Bronchial epithelial cell (primary cell): ENCODE measurements around the gene MBNL2. TPM values are rescaled to one million over a fixed set of nuclear protein-coding genes. Genes with fewer than 3 reads are reported as not detected.

Experiments
- DNase-seq: peaks from one replicate; pipeline ENCODE4 v3.0.0-alpha.2; 2010; ENCODE audit warnings: low read depth
- FAIRE-seq: peaks from 2 replicates; lab custom pipeline; 2011; peaks lifted over from hg19 to GRCh38; lab: Jason Lieb, UNC
- H3K27me3 ChIP-seq: 2 replicates; pipeline ENCODE4 v1.5.1; 2011; ENCODE audit warnings: low read length; ENCODE audit not compliant: control insufficient read depth, insufficient read depth
- H3K36me3 ChIP-seq: 2 replicates; pipeline ENCODE4 v1.5.1; 2011; ENCODE audit warnings: low read length; ENCODE audit not compliant: control insufficient read depth, insufficient read depth
- H3K4me3 ChIP-seq: 2 replicates; pipeline ENCODE4 v1.5.1; 2011; ENCODE audit warnings: mild to moderate bottlenecking, low read depth, low read length, control low read depth
- total RNA-seq: library from RNA; depleted of rRNA; stranded (reverse); fragments of >200 nt; gene quantifications from 2 replicates; pipeline ENCODE4 v1.2.1, GENCODE V29; 2014
- TF ChIP-seq, protein P1 (sequence below): IDR thresholded peaks from 2 replicates; pipeline ENCODE4 v1.5.1; 2011; ENCODE audit warnings: mild to moderate bottlenecking, moderate library complexity, low read length, control low read depth, inconsistent platforms; ENCODE audit not compliant: insufficient read depth, severe bottlenecking

MBNL2 gene
- total RNA-seq, 1 donor from 2014 or later: 12.4 TPM

DNA sequence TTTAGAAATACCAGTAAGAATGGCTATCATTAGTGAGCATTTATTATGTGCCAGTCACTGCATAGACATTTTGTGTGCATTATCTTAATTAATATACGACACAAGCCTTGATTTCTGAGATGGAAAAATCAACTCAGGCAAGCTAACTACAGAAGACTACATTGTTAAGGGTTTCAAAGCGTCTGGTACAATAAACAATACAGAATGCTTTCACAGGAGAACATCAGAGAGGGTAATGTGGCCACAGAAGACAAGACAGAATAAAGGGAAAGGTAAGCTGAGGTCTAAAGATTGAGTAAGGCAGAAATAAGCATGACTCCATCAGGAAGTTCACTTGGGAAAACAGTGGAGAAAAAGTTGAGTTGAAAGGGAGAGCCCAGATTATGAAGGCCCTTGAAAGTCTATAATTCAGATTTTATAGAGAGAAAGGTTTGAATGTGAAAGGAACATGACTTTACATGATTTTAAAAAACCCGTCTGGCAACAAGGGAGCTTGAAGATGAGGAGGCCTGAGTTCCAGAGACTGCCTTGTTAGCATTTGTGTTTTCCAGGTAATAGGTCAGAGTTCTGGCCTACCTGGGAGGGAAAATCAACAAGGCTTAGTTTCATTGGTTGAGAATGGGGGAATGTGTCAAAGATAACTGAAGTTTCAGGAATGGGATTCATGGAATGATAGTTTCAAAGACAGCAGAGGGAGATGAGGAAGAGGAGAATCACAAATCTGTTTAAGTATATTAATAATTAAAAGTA, 1.8 kb upstream of the MBNL2 start:
- Histone ChIP-seq H3K27me3 (no peaks in the 10 kb centered on the region), H3K4me3 (no peak overlapping the region), H3K36me3 (no peaks in the 10 kb centered on the region)
- FAIRE-seq (no peak), DNase-seq (peak; percentile 38)
- TF ChIP-seq, protein P1, sequence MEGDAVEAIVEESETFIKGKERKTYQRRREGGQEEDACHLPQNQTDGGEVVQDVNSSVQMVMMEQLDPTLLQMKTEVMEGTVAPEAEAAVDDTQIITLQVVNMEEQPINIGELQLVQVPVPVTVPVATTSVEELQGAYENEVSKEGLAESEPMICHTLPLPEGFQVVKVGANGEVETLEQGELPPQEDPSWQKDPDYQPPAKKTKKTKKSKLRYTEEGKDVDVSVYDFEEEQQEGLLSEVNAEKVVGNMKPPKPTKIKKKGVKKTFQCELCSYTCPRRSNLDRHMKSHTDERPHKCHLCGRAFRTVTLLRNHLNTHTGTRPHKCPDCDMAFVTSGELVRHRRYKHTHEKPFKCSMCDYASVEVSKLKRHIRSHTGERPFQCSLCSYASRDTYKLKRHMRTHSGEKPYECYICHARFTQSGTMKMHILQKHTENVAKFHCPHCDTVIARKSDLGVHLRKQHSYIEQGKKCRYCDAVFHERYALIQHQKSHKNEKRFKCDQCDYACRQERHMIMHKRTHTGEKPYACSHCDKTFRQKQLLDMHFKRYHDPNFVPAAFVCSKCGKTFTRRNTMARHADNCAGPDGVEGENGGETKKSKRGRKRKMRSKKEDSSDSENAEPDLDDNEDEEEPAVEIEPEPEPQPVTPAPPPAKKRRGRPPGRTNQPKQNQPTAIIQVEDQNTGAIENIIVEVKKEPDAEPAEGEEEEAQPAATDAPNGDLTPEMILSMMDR: no peak

DNA sequence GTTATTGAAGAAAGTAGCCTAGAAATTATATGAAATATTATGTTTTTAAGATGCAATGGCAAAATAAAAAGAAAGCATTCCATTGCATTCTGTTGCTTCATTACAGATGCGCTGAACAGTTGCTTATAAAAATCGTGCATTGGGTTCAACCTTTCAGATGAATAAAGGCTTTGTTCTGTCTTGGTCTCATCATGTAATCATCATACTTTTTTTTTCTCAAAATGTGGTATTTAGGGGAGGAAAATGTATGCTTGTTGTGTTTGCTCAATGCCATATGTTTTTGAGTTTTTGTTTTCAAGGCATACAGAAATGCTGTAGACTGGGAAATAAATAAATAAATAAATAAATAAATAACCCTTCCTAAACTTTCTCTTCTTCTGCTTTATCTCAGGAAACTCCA, 1.1 kb upstream of the MBNL2 start:
- Histone ChIP-seq H3K36me3 (no peaks in the 10 kb centered on the region), H3K27me3 (no peaks in the 10 kb centered on the region), H3K4me3 (no peak overlapping the region)
- FAIRE-seq: no peak
- DNase-seq: no peak
- TF ChIP-seq, protein P1: no peak

DNA sequence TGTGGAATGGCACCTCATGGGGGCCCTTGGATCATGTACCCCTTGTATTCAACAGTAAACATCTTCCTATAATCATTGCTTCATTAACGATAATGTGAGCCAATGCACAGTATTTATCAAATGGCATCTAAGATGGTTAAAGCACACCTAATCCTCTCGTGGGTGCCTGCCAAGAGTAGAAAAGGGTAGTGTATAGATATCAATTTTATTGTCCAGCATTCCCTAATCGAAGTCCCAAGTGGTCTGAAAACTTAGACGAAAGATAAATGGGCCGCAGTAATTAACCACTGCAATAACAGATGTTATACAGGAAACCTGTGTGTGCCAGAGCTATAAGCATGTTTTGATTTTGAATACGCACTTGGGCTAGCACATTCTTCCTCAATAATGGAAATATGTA, 667 bp upstream of the MBNL2 start:
- Histone ChIP-seq H3K4me3 (peak overlapping the region; percentile 51), H3K36me3 (no peaks in the 10 kb centered on the region), H3K27me3 (no peaks in the 10 kb centered on the region)
- TF ChIP-seq, protein P1: no peak
- no peak for FAIRE-seq
- DNase-seq: no peak

DNA sequence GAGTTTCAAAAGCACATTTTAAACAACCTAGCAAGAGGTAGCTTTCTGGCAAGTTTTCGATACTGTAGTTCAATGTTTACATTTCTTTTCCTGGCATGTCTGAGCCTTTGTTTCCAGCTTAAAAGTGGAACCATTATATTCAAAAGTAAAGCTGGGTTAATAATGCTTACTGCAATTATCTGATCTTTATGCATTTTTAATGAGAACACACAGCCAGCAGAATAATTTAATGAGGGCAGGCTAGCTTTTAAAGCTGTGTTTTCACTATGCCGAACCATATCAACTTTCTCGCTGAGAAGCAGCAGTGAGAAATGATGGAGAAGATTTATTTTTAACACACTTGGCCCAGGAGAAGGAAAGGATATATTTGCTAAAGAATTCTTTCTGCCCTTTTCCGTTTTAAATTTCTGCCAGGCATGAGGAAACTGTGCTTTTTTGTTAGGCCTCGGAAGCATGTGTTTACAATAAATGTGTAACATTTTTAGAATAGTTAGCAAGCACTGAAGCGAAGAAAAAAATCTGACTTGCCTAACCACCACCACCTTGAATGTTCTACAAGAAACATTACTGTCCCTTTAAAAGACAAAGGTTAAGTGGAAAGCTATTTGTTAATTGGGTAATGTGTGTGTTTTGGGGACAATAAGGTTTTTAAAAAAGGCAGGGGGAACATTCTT, 1.0 kb downstream of the MBNL2 start:
- peak; percentile 11 for DNase-seq
- Histone ChIP-seq H3K4me3 (peak overlapping the region; percentile 51), H3K27me3 (no peaks in the 10 kb centered on the region), H3K36me3 (peaks cover 1% of the 10 kb centered on the region)
- no peak for FAIRE-seq
- TF ChIP-seq, protein P1: no peak

DNA sequence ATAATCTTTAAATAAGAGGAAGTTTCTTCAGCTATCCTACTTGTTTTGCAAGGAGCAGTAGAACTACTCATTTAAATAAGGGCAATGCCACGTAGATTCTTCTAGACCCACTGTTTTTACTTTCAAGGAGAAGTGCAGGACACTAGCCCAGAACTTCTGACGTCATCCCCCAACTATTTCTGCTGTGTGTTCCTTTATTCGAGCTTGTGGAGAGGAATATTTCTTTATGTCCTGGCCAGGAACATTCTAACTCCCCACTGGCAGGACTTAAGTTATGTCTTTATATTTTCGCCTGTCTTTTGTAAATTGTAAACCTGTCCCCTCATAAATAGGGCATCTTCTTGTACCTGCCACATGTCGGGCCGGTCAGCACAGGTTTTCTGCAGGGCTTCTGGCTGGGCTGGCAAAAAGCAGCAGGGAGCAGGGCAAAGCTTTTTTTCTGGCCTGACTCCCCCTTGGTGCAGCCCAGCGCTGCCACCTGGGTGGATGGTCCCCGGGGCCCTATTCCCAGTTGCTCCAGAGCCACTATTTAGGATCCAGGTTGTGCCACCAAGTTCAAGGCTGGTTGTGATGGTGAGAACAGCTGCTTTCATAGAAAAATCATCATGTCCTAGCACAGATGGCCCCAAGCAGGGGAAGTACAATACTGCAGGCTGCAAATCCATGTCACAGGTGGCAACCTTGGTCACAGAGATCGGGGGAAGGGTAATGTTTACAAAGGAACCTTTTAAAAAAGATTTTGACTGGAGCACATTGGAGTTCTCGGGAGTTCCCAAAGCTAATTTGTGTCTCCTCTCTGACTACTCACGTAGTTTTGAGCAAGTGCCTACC, 1.8 kb downstream of the MBNL2 start:
- no peak for FAIRE-seq

More for the DNA sequence above, 1.8 kb downstream of the MBNL2 start:
- peaks cover 1% of the 10 kb centered on the region for H3K36me3 ChIP-seq
- TF ChIP-seq, protein P1: no peak
- peak overlapping the region; percentile 51 for H3K4me3 ChIP-seq
- DNase-seq: peak; percentile 83
- no peaks in the 10 kb centered on the region for H3K27me3 ChIP-seq
